Medulla oblongata (tissue), 1 donor: ENCODE data around the gene ZSWIM7.
"Not testable (repeated sequence)": the region's sequence is repeated elsewhere in the genome, so short reads cannot be mapped to it uniquely, and the experiment has no call there.

Source experiments
- DNase-seq: peaks from one replicate; pipeline ENCODE4 v3.0.0-alpha.2; 2015; ENCODE audit errors: extremely low spot score

ZSWIM7 gene

DNA sequence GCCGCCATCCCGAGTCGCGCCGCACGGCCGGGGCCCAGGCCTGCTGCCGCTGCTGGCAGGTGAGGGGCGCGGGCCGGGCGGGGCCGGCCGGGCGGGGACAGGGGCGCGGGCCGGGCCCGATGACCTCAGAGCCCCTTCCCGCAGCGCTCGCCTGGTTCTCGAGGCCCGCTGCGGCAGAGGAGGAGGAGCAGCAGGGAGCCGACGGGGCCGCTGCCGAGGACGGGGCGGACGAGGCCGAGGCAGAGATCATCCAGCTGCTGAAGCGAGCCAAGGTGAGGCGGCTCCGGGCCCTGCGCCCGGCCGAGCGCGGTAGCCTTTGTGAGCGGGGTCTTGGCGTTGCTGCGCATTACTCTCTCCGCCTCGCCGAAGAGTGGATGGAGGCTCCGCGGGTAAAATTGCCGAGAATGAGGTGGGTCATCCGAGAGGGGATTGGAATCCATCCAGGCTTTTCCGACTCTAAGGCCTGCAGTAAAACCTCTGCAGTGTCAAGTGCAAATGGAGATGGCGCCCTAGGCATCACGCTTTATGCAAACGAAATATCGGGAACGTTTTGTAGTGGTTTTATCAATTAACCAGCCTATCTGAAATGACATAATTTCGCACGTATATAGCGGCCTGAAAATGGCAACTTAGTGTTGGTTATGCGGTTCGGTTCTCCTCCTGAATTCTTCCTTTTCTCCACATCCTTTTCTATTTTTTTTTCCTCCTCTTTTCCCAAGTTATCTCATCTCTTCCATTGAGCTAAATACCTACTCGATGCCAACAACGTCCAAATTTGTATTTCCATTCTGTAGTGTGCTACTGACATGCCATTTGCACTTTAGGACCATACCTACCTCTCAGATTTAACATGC, 697 bp upstream of the ZSWIM7 start:
- DNase-seq: peak; percentile 35

DNA sequence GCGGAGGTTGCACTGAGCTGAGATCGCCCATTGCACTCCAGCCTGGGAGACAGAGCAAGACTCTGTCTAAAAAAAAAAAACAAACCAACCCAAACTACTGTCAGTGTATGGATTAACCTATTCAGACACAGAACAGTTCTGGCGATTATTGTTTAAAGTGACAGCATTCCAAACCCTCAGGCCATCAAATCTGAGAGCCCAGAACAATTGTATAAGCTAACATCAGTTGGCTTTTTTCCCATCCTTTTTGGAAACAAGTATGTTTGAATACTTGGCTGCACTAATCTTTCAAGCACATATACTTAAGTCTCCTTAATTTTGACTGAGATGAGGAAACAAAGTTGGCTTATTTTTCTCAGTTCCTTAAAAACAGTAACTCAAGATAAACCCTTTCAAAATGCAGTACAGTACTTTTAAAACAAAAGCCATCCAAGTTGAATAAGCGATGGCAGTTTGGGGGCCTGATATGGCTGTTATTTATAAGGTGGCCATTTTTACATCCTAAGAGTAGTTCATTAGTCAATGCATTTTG, 1.4 kb downstream of the ZSWIM7 start:
- DNase-seq: no peak

DNA sequence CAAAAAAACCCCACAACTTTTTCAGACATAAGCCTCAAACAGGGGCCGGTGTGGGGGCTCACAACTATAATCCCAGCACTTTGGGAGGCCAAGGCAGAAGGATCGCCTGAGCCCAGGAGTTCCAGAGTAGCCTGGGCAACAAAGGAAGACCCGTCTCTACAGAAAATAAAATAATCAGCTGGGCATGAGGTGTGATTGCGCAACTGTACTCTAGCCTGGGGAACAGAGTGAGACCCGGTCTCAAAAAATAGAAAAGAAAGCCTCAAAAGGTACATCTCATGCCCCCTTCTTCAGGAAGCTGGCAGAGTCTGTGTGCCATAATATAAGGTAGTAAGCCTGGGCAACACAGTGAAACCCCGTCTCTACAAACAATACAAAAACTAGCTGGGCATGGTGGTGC, 3.2 kb downstream of the ZSWIM7 start:
- no peak for DNase-seq

DNA sequence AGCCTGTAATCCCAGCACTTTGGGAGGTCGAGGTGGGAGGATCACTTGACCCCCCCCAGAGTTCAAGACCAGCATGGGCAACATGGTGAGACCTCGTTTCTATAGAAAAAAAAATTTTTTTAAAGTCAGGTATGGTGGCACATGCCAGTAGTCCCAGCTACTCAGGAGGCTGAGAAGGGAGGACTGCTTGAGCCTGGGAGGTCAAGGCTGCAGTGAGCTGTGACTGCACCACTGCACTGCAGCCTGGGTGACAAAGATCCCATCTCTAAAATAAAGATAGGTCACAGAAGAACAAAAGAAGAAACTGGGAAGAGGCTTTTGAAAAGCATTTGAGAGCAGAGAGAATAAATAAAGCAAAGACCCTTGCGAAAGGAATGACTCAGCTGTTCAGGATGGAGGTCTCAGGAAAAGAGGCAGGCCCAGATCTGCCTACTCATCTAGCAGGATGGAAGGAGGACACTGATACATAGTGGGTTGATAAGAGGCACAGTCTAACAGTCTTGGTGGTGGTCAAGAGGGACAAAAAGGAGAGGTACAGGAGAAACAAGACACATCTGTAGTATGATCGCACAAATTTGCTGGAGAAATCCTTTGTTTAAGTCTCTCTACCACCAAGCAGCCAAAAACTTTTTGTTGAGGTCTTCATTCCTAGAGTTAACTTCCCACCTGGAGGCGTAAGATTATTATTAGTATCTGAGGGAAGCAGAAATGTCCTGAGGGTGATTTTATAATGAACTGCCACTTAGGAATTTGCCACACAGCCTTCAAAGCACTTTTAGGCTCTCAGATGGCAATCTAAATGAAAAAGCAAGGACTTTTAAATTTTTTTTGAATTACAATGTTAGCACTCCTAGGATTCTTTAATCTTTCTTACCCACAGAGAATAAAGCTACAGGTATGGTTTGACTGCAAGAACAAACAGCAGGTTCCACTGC, 17.6 kb downstream of the ZSWIM7 start:
- DNase-seq: no peak

DNA sequence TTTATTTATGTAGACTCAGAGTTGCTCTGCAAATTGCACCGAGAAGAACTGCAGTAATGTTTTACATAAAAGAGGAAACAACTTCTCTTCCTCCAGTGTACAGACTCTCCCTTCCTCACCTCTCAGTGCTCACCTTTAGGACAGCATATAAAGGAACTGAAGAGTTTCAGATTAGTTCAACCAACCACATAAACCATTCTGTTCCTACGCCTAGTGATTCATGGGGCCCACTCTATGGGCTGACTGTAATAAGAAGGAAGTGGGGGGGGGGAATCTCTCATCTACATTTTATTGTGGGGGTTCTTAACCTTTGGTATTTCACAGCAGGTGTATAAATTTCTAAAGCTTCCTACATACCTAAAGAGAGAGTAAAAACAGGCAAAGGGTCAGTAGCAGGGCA, 18.3 kb downstream of the ZSWIM7 start:
- DNase-seq: no peak

DNA sequence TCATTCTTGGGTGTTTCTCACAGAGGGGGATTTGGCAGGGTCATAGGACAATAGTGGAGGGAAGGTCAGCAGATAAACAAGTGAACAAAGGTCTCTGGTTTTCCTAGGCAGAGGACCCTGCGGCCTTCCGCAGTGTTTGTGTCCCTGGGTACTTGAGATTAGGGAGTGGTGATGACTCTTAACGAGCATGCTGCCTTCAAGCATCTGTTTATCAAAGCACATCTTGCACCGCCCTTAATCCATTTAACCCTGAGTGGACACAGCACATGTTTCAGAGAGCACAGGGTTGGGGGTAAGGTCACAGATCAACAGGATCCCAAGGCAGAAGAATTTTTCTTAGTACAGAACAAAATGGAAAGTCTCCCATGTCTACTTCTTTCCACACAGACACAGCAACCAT, 20.5 kb downstream of the ZSWIM7 start:
- DNase-seq: not testable (repeated sequence)

DNA sequence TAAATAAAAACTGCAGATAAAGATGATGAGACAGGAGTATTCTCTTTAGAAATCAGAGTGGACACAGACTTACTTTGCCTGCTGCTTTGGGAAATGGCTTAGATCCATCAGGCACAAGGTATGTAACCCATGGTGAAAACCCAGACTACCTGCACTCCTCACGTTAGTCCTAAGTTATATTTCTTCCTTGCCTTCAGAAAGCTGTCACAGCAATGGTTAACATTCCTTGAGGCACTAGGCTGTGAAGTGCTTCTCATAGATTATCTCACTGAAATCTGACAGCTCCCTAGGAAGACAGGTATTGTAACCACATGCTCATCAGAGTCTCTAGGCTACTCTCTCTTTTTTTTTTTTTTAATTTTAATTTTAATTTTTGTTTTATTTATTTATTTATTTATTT, 20.9 kb downstream of the ZSWIM7 start:
- DNase-seq: no peak

DNA sequence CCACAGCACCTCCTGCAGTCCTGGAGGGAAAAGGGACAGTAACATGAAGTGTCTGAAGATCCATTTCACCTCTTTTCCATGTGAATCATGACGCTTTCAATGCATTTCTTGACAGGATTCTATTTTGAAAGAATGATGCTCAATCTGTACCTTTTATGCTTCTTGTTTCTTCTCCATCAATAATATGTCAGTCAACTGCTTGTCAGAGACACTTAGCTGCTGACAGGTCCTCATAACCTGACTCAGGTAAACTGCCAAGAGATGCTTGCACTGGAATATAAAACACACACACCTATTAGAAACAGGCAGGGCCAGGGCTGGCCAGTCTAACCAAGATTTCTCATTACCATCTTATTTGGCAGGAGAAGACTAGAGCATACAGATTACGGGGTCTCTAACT, 21.6 kb downstream of the ZSWIM7 start:
- no peak for DNase-seq

DNA sequence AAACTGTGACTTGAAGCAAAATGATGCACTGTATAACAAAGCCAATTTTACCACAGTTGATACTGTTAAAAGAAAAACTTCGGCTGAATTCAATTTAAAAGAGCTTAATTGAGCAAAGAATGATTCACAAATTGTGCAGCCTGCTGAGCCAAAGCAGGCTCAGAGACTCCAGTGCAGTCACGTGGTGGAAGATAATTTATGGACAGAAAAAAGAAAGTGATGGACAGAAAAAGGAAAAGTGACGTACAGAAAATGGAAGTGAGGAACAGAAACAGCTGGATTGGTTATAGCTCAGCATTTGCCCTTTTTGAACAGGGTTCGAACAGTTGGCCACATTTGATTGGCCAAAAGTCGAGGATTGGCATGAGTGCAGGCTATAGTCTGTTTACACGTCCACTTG, 25.7 kb downstream of the ZSWIM7 start:
- DNase-seq: no peak

DNA sequence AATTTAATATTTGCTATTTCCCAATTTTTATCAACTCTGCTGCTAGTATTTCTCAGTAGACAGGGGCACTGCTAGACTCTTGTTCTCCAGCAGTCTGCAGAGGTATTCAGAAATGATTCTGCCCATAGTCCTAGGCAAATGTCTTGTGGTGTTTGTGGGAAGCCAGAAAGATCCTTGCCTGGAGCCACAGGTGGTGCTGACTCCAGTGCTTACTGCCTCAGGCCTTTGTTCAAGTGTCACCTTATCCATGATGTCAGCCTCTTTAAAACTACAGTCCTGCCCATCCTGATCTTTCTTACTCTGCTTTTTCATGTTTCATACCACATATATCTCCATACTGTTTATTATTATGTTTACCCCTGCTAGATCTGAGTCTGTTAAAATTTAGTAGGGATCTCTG, 26.5 kb downstream of the ZSWIM7 start:
- no peak for DNase-seq

DNA sequence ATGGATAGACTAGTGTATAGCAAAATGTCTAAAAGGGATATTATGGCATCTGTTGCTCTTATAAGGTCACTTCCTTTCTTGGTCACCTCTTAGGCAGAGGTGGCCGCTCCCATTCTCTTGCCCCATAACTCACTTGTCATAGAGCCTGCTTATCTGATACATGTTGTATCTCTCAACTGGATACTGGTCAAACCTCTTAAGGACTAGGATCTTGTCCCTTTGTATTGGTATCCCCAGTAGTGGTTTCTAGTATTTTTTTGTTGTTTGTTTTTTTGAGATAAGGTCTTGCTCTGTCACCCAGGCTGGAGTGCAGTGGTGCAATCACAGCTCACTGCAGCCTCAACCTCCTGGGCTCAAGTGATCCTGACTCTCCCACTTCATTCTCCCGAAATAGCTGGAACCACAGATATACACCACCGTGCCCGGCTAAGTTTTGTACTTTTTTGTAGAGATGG, 27.0 kb downstream of the ZSWIM7 start:
- no peak for DNase-seq

DNA sequence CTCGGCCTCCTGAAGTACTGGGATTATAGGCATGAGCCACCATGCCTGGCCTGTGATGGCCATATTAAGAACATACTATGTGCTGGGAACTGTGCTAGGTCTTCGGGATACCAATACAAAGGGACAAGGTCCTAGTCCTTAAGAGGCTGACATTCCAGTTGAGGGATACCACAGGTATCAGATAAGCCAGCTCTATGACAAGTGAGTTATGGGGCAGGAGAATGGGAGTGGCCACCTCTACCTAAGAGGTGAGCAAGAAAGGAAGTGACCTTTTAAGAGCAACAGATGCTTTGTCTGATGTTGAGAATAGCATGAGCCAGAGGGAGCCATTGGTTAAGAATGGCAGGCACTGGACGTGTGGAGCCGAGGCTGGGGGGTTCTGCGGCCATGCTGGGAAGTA, 27.6 kb downstream of the ZSWIM7 start:
- DNase-seq: no peak

DNA sequence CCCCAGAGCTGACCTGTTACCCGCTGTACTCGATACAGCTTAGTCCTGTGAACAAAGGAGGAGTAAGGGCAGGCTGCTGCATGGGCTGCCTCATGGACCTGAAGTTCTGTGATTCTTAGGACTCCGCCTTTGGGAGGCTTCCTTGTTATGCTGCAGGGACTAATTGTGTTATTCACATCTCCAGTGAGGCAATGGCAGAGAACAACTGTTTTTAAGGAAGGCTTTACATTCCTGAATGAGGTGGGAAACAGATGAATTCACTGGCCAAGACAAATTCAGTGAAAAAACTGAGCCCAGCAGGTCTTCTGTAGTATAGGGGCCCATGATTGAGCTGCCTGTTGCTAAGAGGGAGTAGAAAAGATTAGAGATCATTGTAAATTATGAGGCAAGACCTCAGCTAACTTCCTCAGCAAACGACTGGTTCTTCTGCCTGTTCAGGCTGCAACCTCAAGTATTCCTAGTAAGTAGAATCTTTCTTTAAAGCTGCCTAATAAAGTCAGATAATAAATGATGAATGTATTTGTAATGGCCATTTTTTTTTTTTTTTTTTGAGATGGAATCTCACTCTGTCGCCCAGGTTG, 28.3 kb downstream of the ZSWIM7 start:
- DNase-seq: no peak

DNA sequence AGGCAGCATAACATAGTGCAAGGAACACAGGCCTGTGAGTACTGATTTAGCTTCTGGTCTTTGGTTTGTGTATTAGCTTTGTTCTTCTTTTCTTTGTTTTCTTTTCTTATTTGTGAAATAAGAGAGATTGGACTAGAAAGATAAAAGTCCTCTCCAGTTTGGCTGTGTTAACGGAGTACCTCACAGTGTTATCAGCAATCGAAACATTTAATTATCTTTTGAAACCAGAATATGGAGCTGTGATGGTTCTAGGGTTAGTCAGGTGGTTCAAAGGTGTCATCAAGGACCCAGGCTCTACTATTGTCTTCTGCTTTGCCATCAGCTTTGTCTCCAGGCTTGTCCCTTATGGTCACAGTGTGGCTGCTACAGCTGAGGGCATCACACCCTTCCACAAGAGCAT, 29.0 kb downstream of the ZSWIM7 start:
- no peak for DNase-seq

DNA sequence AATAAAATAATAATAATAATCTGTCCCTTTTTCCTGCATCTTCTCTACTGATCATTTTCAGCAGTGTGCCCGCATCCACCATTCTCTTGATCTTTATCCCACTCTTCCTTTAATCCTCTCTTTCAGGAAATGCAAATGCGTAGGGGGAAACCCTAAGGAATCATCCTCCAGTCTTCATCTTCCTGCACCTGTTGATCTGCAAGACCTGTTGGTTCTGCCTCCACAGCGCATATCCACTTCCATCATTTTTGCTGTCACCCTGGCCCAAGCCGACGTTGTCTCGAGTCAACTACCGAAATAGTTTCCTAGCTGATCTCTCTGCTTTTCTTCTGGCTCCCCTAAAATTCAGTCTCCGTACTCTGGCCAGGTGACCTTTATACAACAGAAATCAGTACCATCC, 30.0 kb downstream of the ZSWIM7 start:
- no peak for DNase-seq

DNA sequence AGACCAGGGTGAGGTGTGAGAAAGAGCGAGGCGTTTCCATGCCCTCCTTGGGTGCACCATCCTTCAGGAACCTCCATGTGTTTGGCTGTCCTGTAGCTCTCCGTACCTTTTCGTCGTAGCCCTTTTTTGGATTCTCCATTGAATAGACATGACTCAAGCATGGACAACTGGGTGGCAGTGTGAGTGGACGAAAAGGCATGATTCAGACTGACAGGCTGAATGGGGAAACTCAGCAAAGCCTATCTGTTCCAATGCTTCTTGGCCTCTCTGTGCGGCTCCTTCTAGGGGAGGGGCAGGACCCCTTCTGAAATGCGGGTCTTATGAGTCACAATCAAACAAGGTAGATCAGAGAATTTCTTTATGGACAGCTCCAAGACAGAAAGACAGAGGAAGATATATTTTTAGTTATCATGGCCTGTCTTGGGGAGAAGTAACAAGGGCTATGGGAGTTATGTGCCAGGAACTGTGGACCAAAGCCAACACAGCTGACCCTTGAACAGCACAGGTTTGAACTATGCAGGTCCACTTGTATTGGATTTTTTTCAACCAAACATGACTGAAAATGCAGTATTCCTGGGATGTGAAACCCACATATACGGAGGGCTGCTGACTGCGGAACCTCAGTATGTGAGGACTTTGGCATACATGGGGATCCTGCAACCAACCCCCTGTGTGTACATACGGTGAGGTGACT, 31.7 kb downstream of the ZSWIM7 start:
- DNase-seq: no peak

DNA sequence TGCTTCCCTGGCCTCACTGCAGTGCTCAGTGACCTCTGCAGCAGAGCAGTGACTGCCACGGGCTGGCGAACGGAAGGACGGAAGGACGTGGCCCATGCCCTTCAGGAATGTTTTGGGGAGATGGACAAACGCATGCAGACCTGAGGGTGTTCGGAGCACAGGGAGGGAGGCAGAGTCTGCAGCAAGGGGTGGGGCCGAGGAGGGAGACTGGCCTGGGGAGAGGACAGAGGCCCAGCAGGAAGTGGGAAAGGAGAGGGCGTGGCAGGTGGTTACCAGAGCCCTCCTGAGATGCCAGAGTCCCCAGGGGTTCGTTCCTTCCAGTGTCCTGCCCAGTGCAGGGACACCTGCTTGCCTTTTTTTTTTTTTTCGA, 32.6 kb downstream of the ZSWIM7 start:
- no peak for DNase-seq

DNA sequence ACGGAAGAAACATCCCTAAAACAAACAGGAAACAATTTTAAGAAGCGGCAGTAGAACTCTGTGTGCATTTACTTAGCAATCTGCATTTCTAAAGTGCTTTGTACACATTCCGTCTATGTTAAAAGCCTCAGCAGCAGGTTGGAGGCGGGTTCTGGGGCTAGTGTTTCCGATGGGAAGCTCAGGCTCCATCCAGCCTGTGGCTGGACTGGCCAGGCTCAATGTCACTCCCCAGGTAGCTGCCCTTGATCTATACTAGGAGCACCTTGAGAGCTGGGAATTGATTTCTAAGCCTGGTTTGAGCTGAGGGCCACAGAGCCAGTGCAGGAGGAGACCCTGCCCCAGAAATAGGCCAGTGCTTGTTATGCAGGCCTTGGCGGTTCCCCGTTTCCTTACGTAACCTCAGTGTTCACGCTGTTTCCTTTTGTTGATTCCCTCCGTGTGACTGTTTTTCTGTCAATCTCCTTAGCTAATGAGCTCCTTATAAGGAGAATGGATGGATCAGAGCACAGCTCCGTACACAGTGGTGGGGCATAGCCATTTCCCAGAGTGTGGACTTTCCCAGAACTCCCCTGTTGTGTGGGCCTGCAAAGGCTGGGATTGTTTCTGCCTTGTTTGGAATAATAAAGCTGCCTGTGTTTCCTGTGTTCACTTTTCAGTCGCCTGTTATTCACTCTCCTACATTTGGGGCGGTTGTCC, 33.2 kb downstream of the ZSWIM7 start:
- DNase-seq: peak; percentile 42

DNA sequence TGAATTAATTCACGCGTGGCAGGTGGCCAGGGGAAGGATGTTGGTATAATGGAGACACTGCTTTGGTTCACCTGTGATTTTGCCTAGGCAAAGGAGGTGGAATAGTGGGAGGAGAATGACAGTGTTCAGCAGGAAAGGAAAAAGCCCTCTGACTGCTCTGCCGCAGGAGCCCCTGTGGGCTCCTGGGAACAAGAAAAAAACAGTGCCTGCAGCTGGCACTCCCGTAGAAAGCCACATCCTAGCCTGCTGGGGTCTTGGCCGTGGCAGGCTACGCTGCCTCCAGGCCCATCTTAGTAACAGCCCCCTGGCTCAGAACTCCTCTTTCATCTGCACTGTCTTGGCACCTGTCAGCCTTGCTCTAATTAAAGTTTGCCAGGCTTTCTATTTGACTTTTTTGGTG, 34.0 kb downstream of the ZSWIM7 start:
- DNase-seq: no peak

DNA sequence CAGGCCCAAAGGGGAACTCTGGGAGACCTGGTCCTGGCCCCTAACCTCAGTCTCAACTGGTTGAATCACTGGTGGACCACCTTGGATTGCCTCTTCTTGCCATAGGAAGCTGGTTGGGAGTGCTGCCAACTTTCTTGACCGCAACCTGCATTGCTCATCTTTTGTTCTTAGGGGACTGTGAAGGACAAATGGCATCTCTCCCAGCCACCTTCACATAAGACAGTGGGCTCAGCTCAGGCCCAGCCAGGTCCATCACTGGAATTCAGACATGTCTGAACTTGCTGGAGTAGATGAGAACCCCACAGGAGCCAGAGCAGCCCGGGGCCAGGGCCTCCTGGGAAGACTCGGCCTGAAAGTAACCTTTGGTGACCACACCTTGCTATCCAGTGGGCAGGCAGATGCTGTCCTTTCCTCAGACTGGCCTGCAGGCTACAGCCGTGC, 35.8 kb downstream of the ZSWIM7 start:
- no peak for DNase-seq

DNA sequence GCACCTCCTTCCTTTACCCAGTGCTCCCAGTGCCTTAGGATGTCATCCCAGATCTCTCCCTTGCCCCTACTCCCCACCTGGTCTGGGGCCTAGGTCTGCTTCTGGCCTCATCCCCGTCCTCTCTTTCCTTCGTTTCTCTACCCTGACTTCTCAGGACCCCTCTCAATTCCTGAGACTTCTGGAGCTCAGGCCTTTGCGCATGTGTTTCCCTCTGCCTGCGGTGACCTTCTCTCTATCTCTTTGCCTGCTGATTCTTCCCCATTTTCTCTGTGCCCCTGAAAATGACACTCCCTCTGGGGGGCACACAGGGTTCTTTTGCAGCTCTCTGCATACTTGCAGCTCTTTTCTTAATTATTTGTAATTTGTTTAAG, 41.0 kb downstream of the ZSWIM7 start:
- no peak for DNase-seq
